CD14-positive monocyte (primary cell): ENCODE measurements around the gene PLEKHJ1. TPM values are rescaled to one million over a fixed set of nuclear protein-coding genes. Genes with fewer than 3 reads are reported as not detected.
A peak's percentile ranks its signal among the peaks of the same experiment; 100 is the strongest.

Experiments used
- DNase-seq, 3 donors: peaks; one replicate each; pipeline ENCODE4 v3.0.0-alpha.2; 2011 to 2022
- H2AFZ ChIP-seq: 2 replicates; pipeline ENCODE4 v1.6.0; 2012; ENCODE audit warnings: mild to moderate bottlenecking, low read depth, low read length, inconsistent platforms; ENCODE audit not compliant: insufficient read depth, poor library complexity, severe bottlenecking
- H3K27ac ChIP-seq, 2 donors: 1 replicate in 1 of 2; 2 replicates in 1 of 2; pipeline ENCODE4 v1.5.1; 2012 to 2013; ENCODE audit warnings: low read length in 2 of 2, control low read depth in 1 of 2, inconsistent platforms in 1 of 2, low read depth in 1 of 2, mild to moderate bottlenecking in 1 of 2
- H3K27me3 ChIP-seq, 2 donors: one replicate each; pipeline versions ENCODE4 v1.6.0 to v1.6.1; 2011 to 2013; ENCODE audit warnings: low read length in 2 of 2; ENCODE audit not compliant: control insufficient read depth in 2 of 2, insufficient read depth in 2 of 2
- H3K36me3 ChIP-seq, 2 donors: replicated peaks in 1 of 2; 1 replicate in 1 of 2; 2 replicates in 1 of 2; pipeline versions ENCODE4 v1.5.1 to v1.6.1; 2012 to 2013; ENCODE audit warnings: low read length in 2 of 2, control low read depth in 1 of 2, inconsistent platforms in 1 of 2, mild to moderate bottlenecking in 1 of 2; ENCODE audit not compliant: insufficient read depth in 2 of 2, control insufficient read depth in 1 of 2
- H3K4me1 ChIP-seq, 2 donors: 1 replicate in 1 of 2; 2 replicates in 1 of 2; pipeline versions ENCODE4 v1.5.1 to v1.6.1; 2012 to 2013; ENCODE audit warnings: low read length in 2 of 2, control low read depth in 1 of 2, inconsistent platforms in 1 of 2, mild to moderate bottlenecking in 1 of 2, moderate library complexity in 1 of 2; ENCODE audit not compliant: insufficient read depth in 2 of 2, control insufficient read depth in 1 of 2
- H3K4me2 ChIP-seq: replicated peaks from 2 replicates; pipeline ENCODE3; 2012; ENCODE audit warnings: low read length, moderate library complexity, mild to moderate bottlenecking; ENCODE audit not compliant: poor library complexity, severe bottlenecking; ENCODE audit errors: extremely low read depth
- H3K4me3 ChIP-seq, 3 experiments: fragments of 200-600 bp in 1 of 3; sonication (generic) in 1 of 3; replicated peaks in 1 of 3; 1 replicate in 2 of 3; 2 replicates in 1 of 3; pipeline ENCODE4 v1.5.1; 2011 to 2013; ENCODE audit warnings: low read length in 3 of 3, mild to moderate bottlenecking in 3 of 3, control low read depth in 2 of 3, low read depth in 2 of 3, inconsistent platforms in 1 of 3, moderate library complexity in 1 of 3
- H3K79me2 ChIP-seq: 2 replicates; pipeline ENCODE4 v1.6.0; 2012; ENCODE audit warnings: mild to moderate bottlenecking, control low read depth, inconsistent platforms, low read length, moderate library complexity; ENCODE audit not compliant: insufficient read depth
- H3K9ac ChIP-seq: 2 replicates; pipeline ENCODE4 v1.6.0; 2017; ENCODE audit warnings: low read length, mild to moderate bottlenecking; ENCODE audit not compliant: insufficient read depth, poor library complexity, severe bottlenecking
- H3K9me3 ChIP-seq, 2 donors: replicated peaks in 1 of 2; 1 replicate in 1 of 2; 2 replicates in 1 of 2; pipeline versions ENCODE4 v1.5.1 to v1.6.1; 2012 to 2013; ENCODE audit warnings: low read length in 2 of 2, control low read depth in 1 of 2; ENCODE audit not compliant: control insufficient read depth in 1 of 2, insufficient read depth in 1 of 2
- H4K20me1 ChIP-seq: 2 replicates; pipeline ENCODE4 v1.6.0; 2012; ENCODE audit warnings: mild to moderate bottlenecking, low read length, control low read depth, moderate library complexity; ENCODE audit not compliant: insufficient read depth
- H3K27ac Mint-ChIP-seq, 7 donors: one replicate each; pipeline ENCODE4 v1.8.0; 2020; ENCODE audit warnings: mild to moderate bottlenecking in 7 of 7, mixed read lengths in 7 of 7, moderate library complexity in 6 of 7, inconsistent platforms in 2 of 7
- H3K27me3 Mint-ChIP-seq, 3 donors: one replicate each; pipeline ENCODE4 v1.8.0; 2021 to 2022; ENCODE audit warnings: low read depth in 3 of 3, mild to moderate bottlenecking in 3 of 3, mixed read lengths in 3 of 3, moderate library complexity in 3 of 3, inconsistent platforms in 1 of 3
- H3K36me3 Mint-ChIP-seq, 2 donors: one replicate each; pipeline ENCODE4 v1.8.0; 2020; ENCODE audit warnings: mixed read lengths in 2 of 2, inconsistent platforms in 1 of 2, mild to moderate bottlenecking in 1 of 2
- H3K4me1 Mint-ChIP-seq: one replicate; pipeline ENCODE4 v1.8.0; 2020; ENCODE audit warnings: mild to moderate bottlenecking, mixed read lengths
- H3K4me3 Mint-ChIP-seq, 2 donors: one replicate each; pipeline ENCODE4 v1.8.0; 2020; ENCODE audit warnings: mild to moderate bottlenecking in 2 of 2, mixed read lengths in 2 of 2, moderate library complexity in 1 of 2
- H3K9me3 Mint-ChIP-seq, 7 donors: one replicate each; pipeline ENCODE4 v1.8.0; 2020 to 2022; ENCODE audit warnings: mixed read lengths in 7 of 7, mild to moderate bottlenecking in 6 of 7, moderate library complexity in 6 of 7, inconsistent platforms in 2 of 7
- CTCF ChIP-seq: fragments of 200-600 bp; IDR thresholded peaks from one replicate; pipeline ENCODE4 v1.8.0; 2022; ENCODE audit warnings: antibody characterized with exemption, mild to moderate bottlenecking
- WGBS: methylation state at CpG from one replicate; pipeline ENCODE4 v1.1.5; 2013; ENCODE audit warnings: missing lambda C conversion rate; ENCODE audit not compliant: insufficient coverage; 5-methylcytosine and 5-hydroxymethylcytosine counted together
- intact Hi-C, 2 donors: fragments of 100-400 bp; cut with micrococcal nuclease; formaldehyde crosslinking; loops; one replicate each; pipeline versions ENCODE4 v1.15.0 to v1.15.1; 2023
- polyA plus RNA-seq, 3 donors: library from polyadenylated mRNA; depleted of rRNA in 1 of 3; unstranded in 2 of 3; stranded (reverse) in 1 of 3; fragments of 300-500 nt in 2 of 3; fragments of >200 nt in 1 of 3; fragmentation: Illumina TruSeq in 2 of 3; gene quantifications; 1 replicate in 2 of 3; 2 replicates in 1 of 3; pipeline ENCODE4 v1.2.3, GENCODE V29; 2012 to 2021

The PLEKHJ1 gene
- polyA plus RNA-seq, 3 donors, result 62.1 to 90.0 (median 69.0) TPM

- peaks cover 55 to 78% of the 10 kb centered on the region in 2 donors for H3K36me3 ChIP-seq
- no peaks in the 10 kb centered on the region for H3K27me3 ChIP-seq
- peaks cover 0 to 1% (median 0%) of the 10 kb centered on the region in 7 donors for H3K9me3 Mint-ChIP-seq
- H3K9me3 ChIP-seq, result no peaks in the 10 kb centered on the region
- H3K79me2 ChIP-seq, result peaks cover 66% of the 10 kb centered on the region
- H3K27ac Mint-ChIP-seq, result peak overlapping the region in 1 of 7 donors; percentile 16
- H4K20me1 ChIP-seq, result peaks cover 94% of the 10 kb centered on the region
- H2AFZ ChIP-seq, result no peak overlapping the region
- H3K9ac ChIP-seq, result no peak overlapping the region
- no peak overlapping the region for H3K4me2 ChIP-seq
- intact Hi-C loops, result no loop called here
- H3K4me3 ChIP-seq, result no peak overlapping the region
- H3K4me1 Mint-ChIP-seq, result peaks cover 31% of the 10 kb centered on the region
- peaks cover 0 to 4% (median 0%) of the 10 kb centered on the region in 3 donors for H3K27me3 Mint-ChIP-seq
- 94% methylated on average over 25 of the region's 32 CpGs for WGBS
- no peak overlapping the region for H3K4me3 Mint-ChIP-seq
- DNase-seq, result no peak
- H3K27ac ChIP-seq, result no peak overlapping the region
- H3K36me3 Mint-ChIP-seq, result peaks cover 44 to 75% of the 10 kb centered on the region in 2 donors
- peaks cover 21 to 27% of the 10 kb centered on the region in 2 donors for H3K4me1 ChIP-seq
- no peak for TF ChIP-seq CTCF
These were observed 7.4 kb upstream of the PLEKHJ1 start for GRCh38 chr19:2243274-2244124.

GRCh38 chr19:2242816-2243215 lies 6.7 kb upstream of the PLEKHJ1 start:
- Histone ChIP-seq H3K4me1 (peaks cover 28 to 34% of the 10 kb centered on the region in 2 donors), H3K9me3 (no peaks in the 10 kb centered on the region), H3K4me2 (no peak overlapping the region), H3K4me3 (no peak overlapping the region), H3K9ac (no peak overlapping the region), H3K79me2 (peaks cover 72% of the 10 kb centered on the region), H4K20me1 (peaks cover 95% of the 10 kb centered on the region), H3K27ac (peak overlapping the region in 1 of 2 donors; percentile 31), H3K36me3 (peaks cover 48 to 71% of the 10 kb centered on the region in 2 donors), H3K27me3 (no peaks in the 10 kb centered on the region), H2AFZ (no peak overlapping the region)
- H3K4me3 Mint-ChIP-seq, result no peak overlapping the region
- H3K9me3 Mint-ChIP-seq, result no peaks in the 10 kb centered on the region
- peaks cover 38% of the 10 kb centered on the region for H3K4me1 Mint-ChIP-seq
- 97% methylated on average over 4 of the region's 8 CpGs for WGBS
- no peak for DNase-seq
- no peak for TF ChIP-seq CTCF
- peaks cover 0 to 1% (median 0%) of the 10 kb centered on the region in 3 donors for H3K27me3 Mint-ChIP-seq
- peak overlapping the region in 1 of 7 donors; percentile 22 for H3K27ac Mint-ChIP-seq
- intact Hi-C loops, result no loop called here
- peaks cover 44 to 73% of the 10 kb centered on the region in 2 donors for H3K36me3 Mint-ChIP-seq
